NOMO-1 treated with dmso at 0.1 percent for 144 hours (cell line): Measurements from ENCODE around the gene DEFB123.

Experiments used
- DNase-seq: peaks from one replicate; lab custom pipeline; 2025; ENCODE audit not compliant: unreplicated experiment; lab: John Stamatoyannopoulos, UW

The DEFB123 gene

GRCh38 chr20:31473331-31474096 lies 33.1 kb downstream of the DEFB123 start:
- no peak for DNase-seq

DNA sequence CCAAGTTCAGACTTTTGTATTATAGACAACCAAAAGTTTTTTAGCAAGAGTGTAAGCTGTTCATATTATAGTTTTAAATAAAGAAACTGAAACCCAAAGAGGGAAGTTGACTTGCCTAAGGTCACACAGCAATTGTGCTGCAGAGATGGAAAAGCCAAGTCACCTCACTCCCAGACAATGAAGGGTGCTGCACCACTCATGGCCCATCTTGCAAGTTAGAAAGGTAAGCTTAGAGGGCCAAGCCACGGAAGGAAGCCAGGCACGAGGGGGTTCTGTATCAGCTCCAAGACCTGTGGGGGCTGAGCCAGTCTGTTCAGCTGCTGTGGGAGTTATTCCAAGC lies 33.6 kb downstream of the DEFB123 start:
- DNase-seq = no peak

DNA sequence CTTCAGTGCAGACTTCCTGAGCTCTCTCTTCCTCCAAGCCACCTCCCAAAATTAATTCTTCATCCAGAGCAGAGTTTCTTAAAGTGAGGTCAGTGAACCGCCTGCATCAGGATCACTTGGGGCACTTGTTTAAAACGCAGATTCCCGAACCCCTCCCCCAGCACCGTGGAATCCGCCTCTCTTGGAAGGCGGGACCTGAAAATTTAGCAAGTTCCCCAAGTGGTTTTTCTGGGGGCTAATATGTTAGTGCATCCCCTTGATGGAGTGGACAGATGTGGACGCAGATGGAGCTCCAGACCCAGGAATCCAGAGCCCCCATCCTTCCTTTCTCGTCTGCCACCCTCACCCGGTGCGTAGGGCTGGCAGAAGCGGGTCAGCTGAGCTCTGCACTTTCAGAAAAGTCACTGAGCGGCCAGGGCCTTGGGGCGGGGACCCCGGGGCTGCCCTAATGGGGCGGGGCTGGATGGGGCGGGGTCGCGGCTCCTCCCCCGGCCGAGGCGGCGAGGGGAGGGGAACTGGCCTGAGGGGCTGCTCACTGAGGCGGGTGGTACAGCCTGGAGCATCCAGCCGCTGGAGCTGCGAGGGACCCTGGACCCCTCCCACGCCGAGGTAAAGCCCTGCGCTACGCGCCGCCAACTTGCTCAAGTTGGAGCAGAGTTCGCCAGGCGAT lies 34.5 kb downstream of the DEFB123 start, which contains the start of the genes DEFB124 and REM1:
Gene DEFB124 (minus strand): TSS at position 370 of the 670 bp plus-strand sequence. CDS start 2,114 bp downstream, outside the sequence.
Gene REM1 (plus strand): TSS at position 531 of the 670 bp plus-strand sequence. CDS start 1,158 bp downstream, outside the sequence.
- no peak for DNase-seq

DNA sequence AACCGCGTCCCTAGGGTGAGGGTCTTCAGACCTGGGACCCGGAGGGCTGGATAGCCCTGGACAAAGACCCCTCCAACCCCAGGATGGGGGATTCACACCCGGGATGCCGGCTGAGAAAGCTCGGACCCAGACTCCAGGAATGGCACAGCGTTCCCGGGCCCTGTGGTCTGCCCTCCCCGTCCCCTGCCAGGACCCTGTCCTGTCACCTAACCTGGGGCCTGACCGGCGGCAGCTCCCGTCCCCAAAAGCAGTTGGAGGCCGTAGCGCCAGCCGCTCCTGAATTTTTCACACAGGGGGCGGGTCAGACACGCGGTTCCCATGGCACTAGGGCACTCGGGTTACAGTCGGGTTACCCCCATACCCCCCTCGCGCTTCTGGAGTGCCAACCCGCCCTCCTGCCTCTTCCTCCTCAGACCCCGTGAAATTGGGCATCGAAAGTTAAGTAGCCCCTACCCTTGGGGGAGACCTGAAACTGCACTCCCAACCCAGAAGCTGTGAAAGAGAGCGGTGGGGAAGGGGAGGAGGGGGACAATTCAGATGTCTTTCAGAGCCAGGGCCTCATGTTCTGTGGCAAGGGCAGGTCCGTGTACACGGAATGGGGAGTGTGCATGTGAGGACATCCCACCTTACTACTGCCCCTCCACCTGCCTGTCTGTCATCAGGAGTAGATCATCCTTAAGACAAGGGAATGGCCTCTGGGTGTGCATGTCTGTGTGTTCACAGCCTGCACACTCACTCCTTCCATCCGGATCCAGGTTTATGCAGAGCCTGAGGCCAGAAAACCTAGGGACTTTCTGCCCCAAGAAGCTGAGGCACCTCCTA lies 35.3 kb downstream of the DEFB123 start:
- no peak for DNase-seq

- DNase-seq = no peak
Observed at GRCh38 chr20:31476294-31476585, 35.8 kb downstream of the DEFB123 start.

GRCh38 chr20:31476643-31477215 lies 36.3 kb downstream of the DEFB123 start:
- DNase-seq = no peak

- no peak for DNase-seq
Observed at GRCh38 chr20:31484001-31484400, 43.6 kb downstream of the DEFB123 start.

DNA sequence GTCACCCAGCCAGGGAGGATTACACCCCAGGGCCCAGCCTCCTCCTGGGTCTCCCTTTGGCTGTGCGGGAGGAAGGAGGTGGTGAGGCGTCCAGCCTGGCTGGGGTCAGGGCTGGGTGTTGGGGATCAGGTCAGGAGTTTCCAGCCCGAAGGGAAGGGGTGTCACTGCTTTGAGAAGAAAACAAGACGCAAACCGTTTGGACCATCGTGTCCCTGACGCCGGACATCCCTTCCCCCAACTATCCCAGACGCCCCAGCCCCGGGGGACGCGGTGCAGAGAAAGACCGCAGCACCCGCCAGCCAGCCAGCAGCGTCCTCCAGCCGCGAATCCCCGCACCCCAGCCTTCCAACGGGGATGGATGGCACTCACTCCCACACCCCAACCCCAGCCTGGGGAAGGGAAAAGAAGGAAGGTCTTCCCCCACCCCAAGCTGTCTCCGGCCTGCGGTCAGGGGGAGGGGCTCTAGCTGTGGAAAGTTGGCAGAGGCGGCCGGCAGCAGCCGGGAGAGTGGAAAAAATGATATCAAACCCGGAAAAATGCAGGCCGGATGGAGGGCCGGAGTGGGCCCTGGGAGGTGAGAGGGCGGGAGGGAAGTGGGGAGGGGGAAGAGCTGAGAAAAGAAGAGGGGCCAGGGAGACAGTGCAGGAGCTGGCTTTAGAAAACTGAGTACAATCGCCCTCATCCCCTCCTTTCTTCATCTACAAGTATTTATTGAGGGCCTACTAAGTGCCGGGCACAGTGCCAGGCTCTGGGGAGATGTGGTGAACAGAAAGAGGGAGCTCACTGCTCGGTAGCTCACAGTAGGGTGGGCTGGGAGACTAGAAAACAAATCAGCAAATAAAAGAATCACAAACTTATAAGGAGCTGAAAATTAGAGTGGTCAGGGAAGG lies 45.3 kb downstream of the DEFB123 start:
- DNase-seq = no peak

DNA sequence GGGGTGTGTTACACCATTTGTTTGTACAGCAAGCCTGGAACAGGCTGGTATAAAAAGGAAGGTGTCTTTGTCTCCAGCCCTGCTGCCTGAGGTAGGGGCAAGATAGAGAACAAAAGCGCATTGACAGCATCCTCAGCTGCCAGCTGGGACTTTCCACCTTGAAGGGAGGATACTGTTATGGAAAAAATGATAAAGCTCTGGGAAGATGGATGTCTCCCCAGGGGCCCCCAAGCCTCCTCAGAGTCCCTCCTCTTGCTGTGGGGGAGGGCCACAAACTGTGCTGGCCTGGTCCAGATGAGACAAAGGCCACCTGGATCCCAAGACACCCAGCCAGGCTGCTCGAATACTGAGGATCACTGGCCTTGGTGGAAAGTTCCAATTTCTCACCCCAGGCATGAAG lies 47.7 kb downstream of the DEFB123 start:
- DNase-seq = no peak

DNA sequence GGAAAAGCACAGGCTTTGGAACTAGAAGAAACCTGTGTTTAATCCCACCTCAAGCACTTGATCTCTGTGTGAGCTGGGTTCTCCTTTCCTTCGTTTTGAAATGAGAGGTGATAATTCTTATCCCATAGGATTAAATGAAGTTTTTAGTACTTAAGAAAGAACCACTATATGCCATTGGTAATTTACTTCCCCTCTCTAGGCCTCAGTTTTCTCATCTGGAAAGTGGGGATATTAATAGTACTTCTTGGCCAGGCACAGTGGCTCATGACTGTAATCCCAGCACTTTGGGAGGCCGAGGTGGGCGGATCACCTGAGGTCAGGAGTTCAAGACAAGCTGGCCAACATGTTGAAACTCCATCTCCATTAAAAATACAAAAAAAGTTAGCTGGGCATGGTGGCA lies 48.7 kb downstream of the DEFB123 start:
- no peak for DNase-seq

- no peak for DNase-seq
Observed at GRCh38 chr20:31490752-31491151, 50.3 kb downstream of the DEFB123 start.

- DNase-seq = no peak
Observed at GRCh38 chr20:31494131-31494530, 53.7 kb downstream of the DEFB123 start.

DNA sequence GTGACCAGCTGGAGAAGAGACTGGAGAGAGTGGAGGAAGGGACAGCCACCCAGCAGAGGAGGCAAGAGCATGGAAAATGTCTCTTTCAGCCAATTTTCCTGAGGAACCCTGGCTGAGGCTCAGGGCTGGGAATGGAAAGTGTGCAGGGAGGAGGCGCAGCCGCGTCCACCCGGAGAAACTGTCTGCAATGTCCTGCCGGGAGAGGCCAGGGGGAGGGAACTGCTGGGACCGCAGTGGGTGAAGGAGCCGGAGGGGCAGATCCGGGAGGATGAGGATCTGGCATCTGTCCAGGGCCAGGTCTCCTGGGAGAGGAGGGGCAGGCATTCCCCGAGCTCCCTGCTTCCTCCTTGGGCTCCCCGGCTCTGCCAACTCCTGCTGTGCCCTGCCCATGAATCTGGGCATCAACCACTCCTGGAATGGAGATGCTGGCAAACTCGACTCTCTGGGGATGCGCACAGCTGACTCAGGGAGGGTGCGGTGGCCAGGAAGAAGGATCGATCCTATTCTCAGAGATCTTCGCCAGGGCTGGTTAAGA lies 56.4 kb downstream of the DEFB123 start:
- DNase-seq = no peak

- DNase-seq = no peak
Observed at GRCh38 chr20:31497838-31498540, 57.6 kb downstream of the DEFB123 start.
